Measurements from ENCODE around the gene KCNH6.

- TF ChIP-seq CTCF (IDR thresholded peaks at IDR 0.05) = no peak
- TF ChIP-seq POLR2A (IDR thresholded peaks at IDR 0.05) = no peak
Observed at GRCh38 chr17:63512896-63513644, 10.1 kb upstream of the KCNH6 start.

Data from lower leg skin (tissue), 3 donors.